ENCODE measurements around the gene CAVIN3. TPM values are rescaled to one million over a fixed set of nuclear protein-coding genes. Genes with fewer than 3 reads are reported as not detected.

CAVIN3 gene
- 6.1 TPM for total RNA-seq

GRCh38 chr11:6320411-6321155 is at the start of gene CAVIN3:
Gene CAVIN3, minus strand, starts transcription at chr11:6320501. Its CDS starts 25 bp downstream, at chr11:6320476.
- ATAC-seq (peak; percentile 50), DNase-seq (ENCODE audit: low spot score) (peak; percentile 50)

GRCh38 chr11:6365659-6366058 is 45.4 kb upstream of the CAVIN3 start:
- ATAC-seq (peak; percentile 92), DNase-seq (ENCODE audit: low spot score) (peak; percentile 85)

GRCh38 chr11:6362873-6363678 is 42.8 kb upstream of the CAVIN3 start:
- DNase-seq (ENCODE audit: low spot score) (peak; percentile 81), ATAC-seq (peak; percentile 93)

GRCh38 chr11:6362185-6362872 is 42.0 kb upstream of the CAVIN3 start:
- no peak for DNase-seq (ENCODE audit: low spot score)
- ATAC-seq: no peak

- no peak for DNase-seq (ENCODE audit: low spot score)
- ATAC-seq: no peak
These were observed 39.9 kb upstream of the CAVIN3 start for GRCh38 chr11:6360183-6360582.

- DNase-seq (ENCODE audit: low spot score) (no peak), ATAC-seq (no peak)
These were observed 36.9 kb upstream of the CAVIN3 start for GRCh38 chr11:6357222-6357621.

- no peak for ATAC-seq
- DNase-seq (ENCODE audit: low spot score): no peak
These were observed 36.3 kb upstream of the CAVIN3 start for GRCh38 chr11:6356503-6357055.

- ATAC-seq (peak; percentile 79), DNase-seq (ENCODE audit: low spot score) (peak; percentile 57)
These were observed 34.6 kb upstream of the CAVIN3 start for GRCh38 chr11:6354651-6355485.

GRCh38 chr11:6353367-6353987 is 33.2 kb upstream of the CAVIN3 start:
- ATAC-seq (peak; percentile 92), DNase-seq (ENCODE audit: low spot score) (peak; percentile 82)

GRCh38 chr11:6351782-6352382 is 31.6 kb upstream of the CAVIN3 start:
- no peak for ATAC-seq
- no peak for DNase-seq (ENCODE audit: low spot score)

GRCh38 chr11:6350486-6350885 is 30.2 kb upstream of the CAVIN3 start:
- ATAC-seq (no peak), DNase-seq (ENCODE audit: low spot score) (no peak)

GRCh38 chr11:6350043-6350442 is 29.7 kb upstream of the CAVIN3 start:
- DNase-seq (ENCODE audit: low spot score): no peak
- no peak for ATAC-seq

- ATAC-seq (no peak), DNase-seq (ENCODE audit: low spot score) (no peak)
These were observed 25.1 kb upstream of the CAVIN3 start for GRCh38 chr11:6345366-6345765.

GRCh38 chr11:6336293-6336692 is 16.0 kb upstream of the CAVIN3 start:
- DNase-seq (ENCODE audit: low spot score) (no peak), ATAC-seq (no peak)

GRCh38 chr11:6334806-6335205 is 14.5 kb upstream of the CAVIN3 start:
- DNase-seq (ENCODE audit: low spot score): no peak
- ATAC-seq: no peak

GRCh38 chr11:6333095-6333494 is 12.8 kb upstream of the CAVIN3 start:
- no peak for DNase-seq (ENCODE audit: low spot score)
- ATAC-seq: peak; percentile 46

GRCh38 chr11:6332066-6332465 is 11.8 kb upstream of the CAVIN3 start:
- DNase-seq (ENCODE audit: low spot score): no peak
- no peak for ATAC-seq

GRCh38 chr11:6328321-6328720 is 8.0 kb upstream of the CAVIN3 start:
- ATAC-seq (no peak), DNase-seq (ENCODE audit: low spot score) (no peak)

- ATAC-seq (no peak), DNase-seq (ENCODE audit: low spot score) (no peak)
These were observed 7.5 kb upstream of the CAVIN3 start for GRCh38 chr11:6327806-6328205.

GRCh38 chr11:6326985-6327384 is 6.7 kb upstream of the CAVIN3 start:
- no peak for ATAC-seq

More at GRCh38 chr11:6326985-6327384, 6.7 kb upstream of the CAVIN3 start:
- DNase-seq (ENCODE audit: low spot score): no peak

All from left lobe of liver (tissue), 2 donors.